ENCODE data around the gene SLC7A10. TPM values are rescaled to one million over a fixed set of nuclear protein-coding genes. Genes with fewer than 3 reads are reported as not detected.

SLC7A10 gene
- total RNA-seq, 1 experiment from 2014 or later: 1.1 TPM

DNA sequence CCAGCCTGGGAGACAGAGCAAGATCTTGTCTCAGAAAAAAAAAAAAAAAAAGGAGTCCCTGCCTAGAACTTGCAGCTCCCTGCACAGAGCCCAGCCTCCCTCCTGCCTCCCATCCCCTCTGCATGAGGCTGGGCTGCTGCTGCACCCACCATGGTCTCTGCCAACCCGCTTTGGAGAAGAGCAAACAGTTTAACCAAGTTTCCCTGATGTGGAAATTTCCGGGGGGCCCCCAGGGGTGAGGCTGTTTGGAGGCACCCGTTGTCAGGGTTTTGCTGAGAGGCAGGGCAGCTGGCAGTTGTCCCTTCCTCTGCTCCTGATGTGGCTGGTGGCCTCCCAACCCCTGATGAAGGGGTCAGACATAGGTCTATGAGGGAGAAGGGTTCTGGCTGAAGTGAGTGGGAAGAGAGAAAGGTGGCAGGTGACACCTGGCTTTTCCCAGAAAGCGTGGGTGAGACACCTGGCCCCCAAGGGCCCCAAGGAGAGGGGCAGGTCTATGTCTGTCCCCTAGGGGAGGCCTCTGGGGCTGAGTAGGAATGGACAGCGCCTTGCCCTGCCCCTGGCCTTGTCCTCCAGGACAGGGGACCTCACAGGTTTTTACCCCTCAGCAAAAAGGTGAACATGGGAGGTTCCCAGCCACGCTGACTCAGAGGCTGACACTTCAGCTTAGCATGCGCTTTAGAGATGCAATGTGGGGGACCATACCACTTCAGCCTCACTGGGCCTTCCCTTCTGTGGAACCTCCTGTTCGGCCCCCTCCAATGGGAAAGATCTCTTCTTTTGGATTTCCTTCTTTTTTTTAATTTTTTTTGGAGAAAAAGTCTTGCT, 26.0 kb downstream of the SLC7A10 start:
- Histone ChIP-seq H3K36me3 (ENCODE audit: control insufficient read depth, insufficient read depth, low read length) (no peaks in the 10 kb centered on the region; the same call in 1 of the 2 replicates), H3K9me3 (ENCODE audit: control insufficient read depth, insufficient read depth, low read depth, low read length) (no peaks in the 10 kb centered on the region), H3K4me3 (ENCODE audit: low read depth in 2 of 2, low read length in 2 of 2) (no peak overlapping the region), H3K4me1 (ENCODE audit: control insufficient read depth, insufficient read depth, low read length) (peaks cover 7% of the 10 kb centered on the region), H3K27ac (ENCODE audit: low read length) (no peak overlapping the region), H3K27me3 (ENCODE audit: control insufficient read depth, insufficient read depth, low read length) (no peaks in the 10 kb centered on the region)
- no TSS peak for BruUV-seq (replicated peaks)
- DNase-seq (ENCODE audit: low read depth, low spot score) (no peak), ATAC-seq (no peak)
- CTCF ChIA-PET: no interaction called here
- in situ Hi-C loops (cut with HindIII; ENCODE audit: low pct_unique_long_range_greater_than_20kb, low sequenced_read_pairs): no loop called here
- POLR2A ChIA-PET: no interaction called here
- TF ChIP-seq, protein P1, sequence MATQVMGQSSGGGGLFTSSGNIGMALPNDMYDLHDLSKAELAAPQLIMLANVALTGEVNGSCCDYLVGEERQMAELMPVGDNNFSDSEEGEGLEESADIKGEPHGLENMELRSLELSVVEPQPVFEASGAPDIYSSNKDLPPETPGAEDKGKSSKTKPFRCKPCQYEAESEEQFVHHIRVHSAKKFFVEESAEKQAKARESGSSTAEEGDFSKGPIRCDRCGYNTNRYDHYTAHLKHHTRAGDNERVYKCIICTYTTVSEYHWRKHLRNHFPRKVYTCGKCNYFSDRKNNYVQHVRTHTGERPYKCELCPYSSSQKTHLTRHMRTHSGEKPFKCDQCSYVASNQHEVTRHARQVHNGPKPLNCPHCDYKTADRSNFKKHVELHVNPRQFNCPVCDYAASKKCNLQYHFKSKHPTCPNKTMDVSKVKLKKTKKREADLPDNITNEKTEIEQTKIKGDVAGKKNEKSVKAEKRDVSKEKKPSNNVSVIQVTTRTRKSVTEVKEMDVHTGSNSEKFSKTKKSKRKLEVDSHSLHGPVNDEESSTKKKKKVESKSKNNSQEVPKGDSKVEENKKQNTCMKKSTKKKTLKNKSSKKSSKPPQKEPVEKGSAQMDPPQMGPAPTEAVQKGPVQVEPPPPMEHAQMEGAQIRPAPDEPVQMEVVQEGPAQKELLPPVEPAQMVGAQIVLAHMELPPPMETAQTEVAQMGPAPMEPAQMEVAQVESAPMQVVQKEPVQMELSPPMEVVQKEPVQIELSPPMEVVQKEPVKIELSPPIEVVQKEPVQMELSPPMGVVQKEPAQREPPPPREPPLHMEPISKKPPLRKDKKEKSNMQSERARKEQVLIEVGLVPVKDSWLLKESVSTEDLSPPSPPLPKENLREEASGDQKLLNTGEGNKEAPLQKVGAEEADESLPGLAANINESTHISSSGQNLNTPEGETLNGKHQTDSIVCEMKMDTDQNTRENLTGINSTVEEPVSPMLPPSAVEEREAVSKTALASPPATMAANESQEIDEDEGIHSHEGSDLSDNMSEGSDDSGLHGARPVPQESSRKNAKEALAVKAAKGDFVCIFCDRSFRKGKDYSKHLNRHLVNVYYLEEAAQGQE (IDR thresholded peaks at IDR 0.05; ENCODE audit: insufficient read depth in 1 of 2, low read depth in 2 of 2, low read length in 1 of 2): no peak
- TF ChIP-seq, protein P2, sequence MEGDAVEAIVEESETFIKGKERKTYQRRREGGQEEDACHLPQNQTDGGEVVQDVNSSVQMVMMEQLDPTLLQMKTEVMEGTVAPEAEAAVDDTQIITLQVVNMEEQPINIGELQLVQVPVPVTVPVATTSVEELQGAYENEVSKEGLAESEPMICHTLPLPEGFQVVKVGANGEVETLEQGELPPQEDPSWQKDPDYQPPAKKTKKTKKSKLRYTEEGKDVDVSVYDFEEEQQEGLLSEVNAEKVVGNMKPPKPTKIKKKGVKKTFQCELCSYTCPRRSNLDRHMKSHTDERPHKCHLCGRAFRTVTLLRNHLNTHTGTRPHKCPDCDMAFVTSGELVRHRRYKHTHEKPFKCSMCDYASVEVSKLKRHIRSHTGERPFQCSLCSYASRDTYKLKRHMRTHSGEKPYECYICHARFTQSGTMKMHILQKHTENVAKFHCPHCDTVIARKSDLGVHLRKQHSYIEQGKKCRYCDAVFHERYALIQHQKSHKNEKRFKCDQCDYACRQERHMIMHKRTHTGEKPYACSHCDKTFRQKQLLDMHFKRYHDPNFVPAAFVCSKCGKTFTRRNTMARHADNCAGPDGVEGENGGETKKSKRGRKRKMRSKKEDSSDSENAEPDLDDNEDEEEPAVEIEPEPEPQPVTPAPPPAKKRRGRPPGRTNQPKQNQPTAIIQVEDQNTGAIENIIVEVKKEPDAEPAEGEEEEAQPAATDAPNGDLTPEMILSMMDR (IDR thresholded peaks at IDR 0.05): no peak
- TF ChIP-seq SIN3A (IDR thresholded peaks at IDR 0.05; ENCODE audit: borderline replicate concordance, insufficient read depth, low read depth, low read length) (no peak), TCF7L2 (IDR thresholded peaks at IDR 0.05; ENCODE audit: low read depth, low read length) (no peak)
- intact Hi-C loops (cut with micrococcal nuclease; ENCODE audit: unreplicated experiment): no loop called here

DNA sequence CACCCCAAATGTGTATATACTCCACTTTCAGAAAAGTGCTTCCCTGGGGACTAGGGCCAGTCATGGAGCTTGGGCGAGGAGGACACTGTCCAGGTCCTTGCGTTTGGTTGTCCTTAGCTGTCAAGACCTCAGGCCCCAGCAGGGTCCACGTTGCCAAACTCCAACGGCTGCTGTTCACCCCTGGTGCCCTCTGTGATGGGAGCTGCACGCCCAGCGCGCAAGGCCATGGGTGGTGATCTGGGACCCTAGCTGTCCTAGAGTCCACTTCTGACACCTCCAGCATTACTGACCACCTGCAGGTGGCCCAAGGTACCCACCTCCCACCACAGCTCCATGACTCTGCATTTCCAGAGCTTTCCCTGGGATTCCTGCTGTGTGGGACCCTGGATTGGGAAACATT, 27.5 kb downstream of the SLC7A10 start:
- Histone ChIP-seq H3K36me3 (ENCODE audit: control insufficient read depth, insufficient read depth, low read length) (no peaks in the 10 kb centered on the region; the same call in 1 of the 2 replicates), H3K4me3 (ENCODE audit: low read depth in 2 of 2, low read length in 2 of 2) (no peak overlapping the region), H3K4me1 (ENCODE audit: control insufficient read depth, insufficient read depth, low read length) (peaks cover 10% of the 10 kb centered on the region), H3K9me3 (ENCODE audit: control insufficient read depth, insufficient read depth, low read depth, low read length) (no peaks in the 10 kb centered on the region), H3K27me3 (ENCODE audit: control insufficient read depth, insufficient read depth, low read length) (no peaks in the 10 kb centered on the region), H3K27ac (ENCODE audit: low read length) (no peak overlapping the region)
- ChIA-PET CTCF (no interaction called here), POLR2A (interaction anchor here (0.6 kb wide), 1 partner anchor 294 kb away, joined by 5 read pairs; no protein-coding TSS in a partner anchor)
- intact Hi-C loops (cut with micrococcal nuclease; ENCODE audit: unreplicated experiment): no loop called here
- TF ChIP-seq TCF7L2 (IDR thresholded peaks at IDR 0.05; ENCODE audit: low read depth, low read length) (no peak), SIN3A (IDR thresholded peaks at IDR 0.05; ENCODE audit: borderline replicate concordance, insufficient read depth, low read depth, low read length) (no peak), POLR2AphosphoS5 (IDR thresholded peaks at IDR 0.05; ENCODE audit: low read depth, low read length) (no peak)
- TF ChIP-seq, protein P1 (IDR thresholded peaks at IDR 0.05; ENCODE audit: insufficient read depth in 1 of 2, low read depth in 2 of 2, low read length in 1 of 2): no peak
- TF ChIP-seq, protein P2 (IDR thresholded peaks at IDR 0.05): no peak
- in situ Hi-C loops (cut with HindIII; ENCODE audit: low pct_unique_long_range_greater_than_20kb, low sequenced_read_pairs): no loop called here
- no peak for DNase-seq (ENCODE audit: low read depth, low spot score)
- ATAC-seq: no peak
- BruUV-seq (replicated peaks): no TSS peak

All from Panc1 (cell line).